Measurements from ENCODE around the gene BOLL.
"Not testable (repeated sequence)": the region's sequence is repeated elsewhere in the genome, so short reads cannot be mapped to it uniquely, and the experiment has no call there.

GRCh38 chr2:197699724-197700123, 85.4 kb downstream of the BOLL start:
- not testable (repeated sequence) for TF ChIP-seq CTCF, POLR2A (IDR thresholded peaks at IDR 0.05)
